Measurements from ENCODE around the gene RIT1.

RIT1 gene

GRCh38 chr1:155911156-155912055 lies at the start of gene RIT1:
Gene RIT1 (minus strand): TSS chr1:155911349. CDS start chr1:155910761, 588 bp downstream.
- Histone ChIP-seq H3K9ac (peak within 1 kb of the TSS; percentile 75 to 90 (median 83)), H3K9me3 (replicated peaks in 1 of 11) (no peaks in the 10 kb centered on the region), H3K27ac (peak within 1 kb of the TSS; percentile 66 to 87 (median 72)), H3K4me1 (peaks cover 13 to 31% (median 20%) of the 10 kb centered on the region in 10 experiments), H3K4me3 (peak within 1 kb of the TSS; percentile 69 to 89 (median 76)), H4K20me1 (peaks cover under 1 to 42% (median 29%) of the 10 kb centered on the region in 11 experiments; a peak in 13 of 22 replicates), H3K27me3 (no peaks in the 10 kb centered on the region), H3K36me3 (peaks cover 76 to 87% (median 79%) of the 10 kb centered on the region in 11 experiments), H3K4me2 (peak within 1 kb of the TSS; percentile 90 to 99 (median 95))
- no peak for TF ChIP-seq Cebpa-rat (IDR thresholded peaks at IDR 0.05)

GRCh38 chr1:155960081-155960745 lies 49.1 kb upstream of the RIT1 start:
- Histone ChIP-seq H3K9me3 (replicated peaks in 1 of 11) (no peaks in the 10 kb centered on the region), H4K20me1 (peaks cover 70 to 98% (median 94%) of the 10 kb centered on the region in 11 experiments), H3K4me3 (peak overlapping the region in 6 of 10 experiments; percentile 0 to 51 (median 30); a peak in 8 of 20 replicates), H3K27ac (peak overlapping the region in 10 of 11 experiments; percentile 14 to 89 (median 74); a peak in 18 of 22 replicates), H3K4me1 (peaks cover 54 to 65% (median 60%) of the 10 kb centered on the region in 10 experiments), H3K36me3 (peaks cover 97 to 100% (median 99%) of the 10 kb centered on the region in 11 experiments), H3K9ac (peak overlapping the region; percentile 46 to 83 (median 64); a peak in 21 of 22 replicates), H3K27me3 (no peaks in the 10 kb centered on the region), H3K4me2 (peak overlapping the region in 10 of 11 experiments; percentile 75 to 98 (median 89); a peak in 21 of 22 replicates)
- no peak for TF ChIP-seq Cebpa-rat (IDR thresholded peaks at IDR 0.05)

- peaks cover 99 to 100% (median 100%) of the 10 kb centered on the region in 11 experiments for H3K36me3 ChIP-seq
- no peaks in the 10 kb centered on the region for H3K27me3 ChIP-seq
- H3K4me2 ChIP-seq, result no peak overlapping the region
- no peak overlapping the region for H3K9ac ChIP-seq
- H3K27ac ChIP-seq, result no peak overlapping the region
- no peaks in the 10 kb centered on the region for H3K9me3 ChIP-seq (replicated peaks in 1 of 11)
- TF ChIP-seq Cebpa-rat (IDR thresholded peaks at IDR 0.05), result peak in 1 of 11 experiments; percentile 5; a peak in 1 of 22 replicates
- H3K4me1 ChIP-seq, result peaks cover 30 to 42% (median 36%) of the 10 kb centered on the region in 10 experiments
- peaks cover 52 to 97% (median 88%) of the 10 kb centered on the region in 11 experiments for H4K20me1 ChIP-seq
- no peak overlapping the region for H3K4me3 ChIP-seq
Observed at GRCh38 chr1:155957411-155957915, 46.3 kb upstream of the RIT1 start.

- TF ChIP-seq Cebpa-rat (IDR thresholded peaks at IDR 0.05), result no peak
- Histone ChIP-seq H3K4me3 (no peak overlapping the region), H3K36me3 (peaks cover 99 to 100% (median 100%) of the 10 kb centered on the region in 11 experiments)
Observed at GRCh38 chr1:155954645-155955044, 43.5 kb upstream of the RIT1 start.

GRCh38 chr1:155952505-155952890 lies 41.3 kb upstream of the RIT1 start:
- no peak overlapping the region for H3K27ac ChIP-seq
- TF ChIP-seq Cebpa-rat (IDR thresholded peaks at IDR 0.05), result no peak

More at GRCh38 chr1:155954645-155955044, 43.5 kb upstream of the RIT1 start:
- H3K4me2 ChIP-seq, result no peak overlapping the region
- no peak overlapping the region for H3K9ac ChIP-seq
- no peaks in the 10 kb centered on the region for H3K27me3 ChIP-seq
- H3K27ac ChIP-seq, result no peak overlapping the region
- H4K20me1 ChIP-seq, result peaks cover 51 to 97% (median 88%) of the 10 kb centered on the region in 11 experiments; a peak in 21 of 22 replicates
- H3K4me1 ChIP-seq, result peaks cover 10 to 42% (median 21%) of the 10 kb centered on the region in 10 experiments
- no peaks in the 10 kb centered on the region for H3K9me3 ChIP-seq (replicated peaks in 1 of 11)

GRCh38 chr1:155951753-155952504 lies 40.8 kb upstream of the RIT1 start:
- Histone ChIP-seq H3K9ac (0 out of 22 replicates have a peak overlapping the region, but pooled peaks of 1 of the 11 experiments have one; percentile 34), H3K27me3 (no peaks in the 10 kb centered on the region), H3K27ac (peak overlapping the region in 1 of 11 experiments; percentile 22; a peak in 1 of 22 replicates), H3K36me3 (peaks cover 99 to 100% (median 100%) of the 10 kb centered on the region in 11 experiments), H3K9me3 (replicated peaks in 1 of 11) (no peaks in the 10 kb centered on the region), H4K20me1 (peaks cover 55 to 97% (median 87%) of the 10 kb centered on the region in 11 experiments; a peak in 20 of 22 replicates), H3K4me1 (peaks cover 18 to 65% (median 33%) of the 10 kb centered on the region in 10 experiments), H3K4me3 (no peak overlapping the region), H3K4me2 (no peak overlapping the region)
- no peak for TF ChIP-seq Cebpa-rat (IDR thresholded peaks at IDR 0.05)

More at GRCh38 chr1:155952505-155952890, 41.3 kb upstream of the RIT1 start:
- H3K36me3 ChIP-seq, result peaks cover 99 to 100% (median 100%) of the 10 kb centered on the region in 11 experiments
- no peaks in the 10 kb centered on the region for H3K27me3 ChIP-seq
- H3K9me3 ChIP-seq (replicated peaks in 1 of 11), result no peaks in the 10 kb centered on the region
- peaks cover 57 to 97% (median 87%) of the 10 kb centered on the region in 11 experiments; a peak in 21 of 22 replicates for H4K20me1 ChIP-seq
- no peak overlapping the region for H3K9ac ChIP-seq
- no peak overlapping the region for H3K4me2 ChIP-seq
- H3K4me3 ChIP-seq, result no peak overlapping the region
- H3K4me1 ChIP-seq, result peaks cover 13 to 59% (median 27%) of the 10 kb centered on the region in 10 experiments

GRCh38 chr1:155950829-155951228 lies 39.7 kb upstream of the RIT1 start:
- H3K27ac ChIP-seq, result peak overlapping the region in 2 of 11 experiments; percentile 9 to 22; a peak in 1 of 22 replicates
- peak overlapping the region in 1 of 11 experiments; percentile 9; a peak in 4 of 22 replicates for H3K9ac ChIP-seq
- H3K4me3 ChIP-seq, result no peak overlapping the region
- peak overlapping the region in 2 of 11 experiments; percentile 14 to 35; a peak in 1 of 22 replicates for H3K4me2 ChIP-seq
- H3K36me3 ChIP-seq, result peaks cover 93 to 97% (median 96%) of the 10 kb centered on the region in 11 experiments
- no peak for TF ChIP-seq Cebpa-rat (IDR thresholded peaks at IDR 0.05)
- no peaks in the 10 kb centered on the region for H3K9me3 ChIP-seq (replicated peaks in 1 of 11)
- H3K27me3 ChIP-seq, result no peaks in the 10 kb centered on the region
- peaks cover 29 to 76% (median 44%) of the 10 kb centered on the region in 10 experiments for H3K4me1 ChIP-seq
- H4K20me1 ChIP-seq, result peaks cover 51 to 97% (median 83%) of the 10 kb centered on the region in 11 experiments; a peak in 20 of 22 replicates

Measured in BLaER1 treated with 17β-estradiol and CSF1 and Interleukin-3, amounts not matched to agents 10 nM and 100 nM (cell line).